Measurements from ENCODE around the gene LGSN.
"Not testable (repeated sequence)": the region's sequence is repeated elsewhere in the genome, so short reads cannot be mapped to it uniquely, and the experiment has no call there.

LGSN gene

GRCh38 chr6:63227928-63228894 is 91.6 kb downstream of the LGSN start:
- DNase-seq: not testable (repeated sequence)

GRCh38 chr6:63225987-63226386 is 93.8 kb downstream of the LGSN start:
- DNase-seq: not testable (repeated sequence)
